Measurements from ENCODE around the gene KCTD10. TPM values are rescaled to one million over a fixed set of nuclear protein-coding genes. Genes with fewer than 3 reads are reported as not detected.
"Not testable (repeated sequence)": the region's sequence is repeated elsewhere in the genome, so short reads cannot be mapped to it uniquely, and the experiment has no call there.

KCTD10 gene
- total RNA-seq, 1 experiment from 2014 or later: 56.3 TPM

- DNase-seq (ENCODE audit: low read depth): no peak
These were observed 55.6 kb downstream of the KCTD10 start for GRCh38 chr12:109421355-109422087.

GRCh38 chr12:109418848-109419480 lies 58.1 kb downstream of the KCTD10 start:
- no peak for DNase-seq (ENCODE audit: low read depth)

GRCh38 chr12:109406147-109406546 lies 71.0 kb downstream of the KCTD10 start:
- not testable (repeated sequence) for DNase-seq (ENCODE audit: low read depth)

- not testable (repeated sequence) for DNase-seq (ENCODE audit: low read depth)
These were observed 72.3 kb downstream of the KCTD10 start for GRCh38 chr12:109404841-109405240.

Other genes with a start within 250 kb of the KCTD10 start
- not detected in 2 replicates for gene FOXN4, start 168.0 kb downstream of the KCTD10 start, total RNA-seq (2014; rRNA removed; shearing (Covaris generic))
- gene MYO1H, start 129.4 kb downstream of the KCTD10 start, total RNA-seq (2014; rRNA removed; shearing (Covaris generic)): not detected in 2 replicates
- gene UBE3B, start 334 bp upstream of the KCTD10 start, total RNA-seq (2014; rRNA removed; shearing (Covaris generic)): 31.0 and 32.2 TPM in 2 replicates
- 47.7 and 61.5 TPM in 2 replicates for gene MMAB, start 96.2 kb upstream of the KCTD10 start, total RNA-seq (2014; rRNA removed; shearing (Covaris generic))
- gene MVK, start 96.5 kb upstream of the KCTD10 start, total RNA-seq (2014; rRNA removed; shearing (Covaris generic)): 52.5 and 62.2 TPM in 2 replicates
- 1.9 TPM in 2 replicates for gene FAM222A, start 236.5 kb upstream of the KCTD10 start, total RNA-seq (2014; rRNA removed; shearing (Covaris generic))